ENCODE data around the gene ZBTB11. TPM values are rescaled to one million over a fixed set of nuclear protein-coding genes. Genes with fewer than 3 reads are reported as not detected.
"Not testable (repeated sequence)": the region's sequence is repeated elsewhere in the genome, so short reads cannot be mapped to it uniquely, and the experiment has no call there.

ZBTB11 gene
- total RNA-seq, 2 donors from 2014 or later: 12.2 to 14.3 TPM

- H3K4me1 ChIP-seq: no peaks in the 10 kb centered on the region
- TF ChIP-seq CTCF (IDR thresholded peaks at IDR 0.05): no peak
Measured at GRCh38 chr3:101611023-101611422, 65.9 kb downstream of the ZBTB11 start.

GRCh38 chr3:101605398-101605797 is 71.5 kb downstream of the ZBTB11 start:
- intact Hi-C loops (cut with DNase I); H3K9me3 ChIP-seq; H3K4me3 ChIP-seq; H3K36me3 ChIP-seq; H3K27me3 ChIP-seq; H3K27ac ChIP-seq; H3K4me1 ChIP-seq; DNase-seq; H3K9ac ChIP-seq (ENCODE audit: low read depth in 2 of 2, low read length in 2 of 2): not testable (repeated sequence)

More at GRCh38 chr3:101611023-101611422, 65.9 kb downstream of the ZBTB11 start:
- intact Hi-C loops (cut with DNase I): no loop called here
- no peaks in the 10 kb centered on the region for H3K9me3 ChIP-seq
- H3K36me3 ChIP-seq: no peaks in the 10 kb centered on the region
- no peak for DNase-seq
- no peak overlapping the region for H3K4me3 ChIP-seq
- H3K27me3 ChIP-seq: no peaks in the 10 kb centered on the region
- no peak overlapping the region for H3K27ac ChIP-seq
- no peak overlapping the region for H3K9ac ChIP-seq (ENCODE audit: low read depth in 2 of 2, low read length in 2 of 2)

GRCh38 chr3:101603184-101603583 is 73.7 kb downstream of the ZBTB11 start:
- no peaks in the 10 kb centered on the region for H3K27me3 ChIP-seq
- H3K9me3 ChIP-seq: no peaks in the 10 kb centered on the region
- no peak overlapping the region for H3K4me3 ChIP-seq
- no peaks in the 10 kb centered on the region for H3K4me1 ChIP-seq
- H3K36me3 ChIP-seq: no peaks in the 10 kb centered on the region
- no peak overlapping the region for H3K9ac ChIP-seq (ENCODE audit: low read depth in 2 of 2, low read length in 2 of 2)
- TF ChIP-seq CTCF (IDR thresholded peaks at IDR 0.05): no peak
- DNase-seq: no peak
- H3K27ac ChIP-seq: no peak overlapping the region
- intact Hi-C loops (cut with DNase I): no loop called here

GRCh38 chr3:101602731-101603130 is 74.2 kb downstream of the ZBTB11 start:
- H3K9ac ChIP-seq (ENCODE audit: low read depth in 2 of 2, low read length in 2 of 2): no peak overlapping the region
- no peaks in the 10 kb centered on the region for H3K36me3 ChIP-seq
- no peaks in the 10 kb centered on the region for H3K27me3 ChIP-seq
- no peak for TF ChIP-seq CTCF (IDR thresholded peaks at IDR 0.05)
- H3K9me3 ChIP-seq: no peaks in the 10 kb centered on the region
- H3K4me3 ChIP-seq: no peak overlapping the region
- no peaks in the 10 kb centered on the region for H3K4me1 ChIP-seq
- no peak for DNase-seq
- intact Hi-C loops (cut with DNase I): no loop called here
- no peak overlapping the region for H3K27ac ChIP-seq

Other genes starting within 250 kb of the ZBTB11 start
- gene SENP7, start 163.9 kb downstream of the ZBTB11 start, total RNA-seq: 1 to 10 TPM; 5.6 to 8.6 TPM
- 10 to 100 TPM; 18.0 to 21.8 TPM for gene TRMT10C, start 115.3 kb downstream of the ZBTB11 start, total RNA-seq
- 100 to 1,000 TPM; 117 to 122 TPM for gene PCNP, start 103.0 kb downstream of the ZBTB11 start, total RNA-seq
- 1,000 to 10,000 TPM in 1 of 2 donors, 100 to 1,000 TPM in 1; 835 to 1,022 TPM for gene RPL24, start 9.6 kb upstream of the ZBTB11 start, total RNA-seq
- gene CEP97, start 47.5 kb upstream of the ZBTB11 start, total RNA-seq: 1 to 10 TPM; 5.5 to 7.1 TPM
- 1 to 10 TPM; 2.1 to 3.5 TPM for gene NXPE3, start 102.1 kb upstream of the ZBTB11 start, total RNA-seq
- gene NFKBIZ, start 172.4 kb upstream of the ZBTB11 start, total RNA-seq: 10 to 100 TPM; 69.4 to 96.2 TPM

All from colonic mucosa (tissue), 4 donors.